ENCODE results near the gene FOXP3.

GRCh38 chrX:49284212-49284611 lies 19.7 kb upstream of the FOXP3 start:
- TF ChIP-seq POLR2A (IDR thresholded peaks at IDR 0.05; ENCODE audit: low read depth, low read length), result no peak
- TF ChIP-seq POLR2AphosphoS5 (IDR thresholded peaks at IDR 0.05; ENCODE audit: low read depth, low read length), result no peak
- no peak for TF ChIP-seq TAF1 (IDR thresholded peaks at IDR 0.05; ENCODE audit: borderline replicate concordance, low read depth, low read length)
